ENCODE results near the gene LPP. TPM values are rescaled to one million over a fixed set of nuclear protein-coding genes. Genes with fewer than 3 reads are reported as not detected.
A peak's percentile ranks its signal among the peaks of the same experiment; 100 is the strongest.

The LPP gene
- total and polyA plus RNA-seq, 2 donors from 2014 or later: 6.7 to 233 TPM

- intact Hi-C loops (cut with DNase I): no loop called here
- TF ChIP-seq CTCF (IDR thresholded peaks at IDR 0.05; ENCODE audit: borderline replicate concordance, extremely low read depth, insufficient read depth): no peak
- H3K4me3 ChIP-seq (ENCODE audit: low read length in 3 of 3): peak overlapping the region in 1 of 3 donors; percentile 30
- H3K27me3 ChIP-seq (ENCODE audit: control insufficient read depth, insufficient read depth, low read length): no peaks in the 10 kb centered on the region
- no peaks in the 10 kb centered on the region for H3K36me3 ChIP-seq (ENCODE audit: control insufficient read depth in 2 of 3, insufficient read depth in 3 of 3, low read length in 3 of 3)
- H3K9me3 ChIP-seq (ENCODE audit: control insufficient read depth in 2 of 3, insufficient read depth in 1 of 3, low read length in 3 of 3): no peaks in the 10 kb centered on the region
- FAIRE-seq (peak; percentile 46), DNase-seq (peak in 1 of 5 donors; percentile 25)
- peak overlapping the region; percentile 77 to 81 for H3K27ac ChIP-seq (ENCODE audit: low read depth in 2 of 2, low read length in 2 of 2)
- no peak overlapping the region for H3K9ac ChIP-seq (ENCODE audit: low read length in 3 of 3)
- H3K4me1 ChIP-seq (ENCODE audit: control insufficient read depth in 2 of 3, insufficient read depth in 2 of 3, low read depth in 1 of 3, low read length in 3 of 3): peaks cover 2 to 29% (median 13%) of the 10 kb centered on the region in 3 donors
Measured at GRCh38 chr3:188469228-188469885, 315.4 kb downstream of the LPP start.

- no peak for FAIRE-seq
- TF ChIP-seq CTCF (IDR thresholded peaks at IDR 0.05; ENCODE audit: borderline replicate concordance, extremely low read depth, insufficient read depth): no peak
Measured at GRCh38 chr3:188470508-188471130, 316.7 kb downstream of the LPP start.

GRCh38 chr3:188471723-188472122 lies 317.8 kb downstream of the LPP start:
- TF ChIP-seq CTCF (IDR thresholded peaks at IDR 0.05; ENCODE audit: borderline replicate concordance, extremely low read depth, insufficient read depth): no peak
- H3K36me3 ChIP-seq (ENCODE audit: control insufficient read depth in 2 of 3, insufficient read depth in 3 of 3, low read length in 3 of 3): no peaks in the 10 kb centered on the region
- H3K4me1 ChIP-seq (ENCODE audit: control insufficient read depth in 2 of 3, insufficient read depth in 2 of 3, low read depth in 1 of 3, low read length in 3 of 3): peaks cover 2 to 29% (median 13%) of the 10 kb centered on the region in 3 donors
- DNase-seq (no peak), FAIRE-seq (no peak)
- peak overlapping the region in 1 of 2 donors; percentile 18 for H3K27ac ChIP-seq (ENCODE audit: low read depth in 2 of 2, low read length in 2 of 2)
- H3K9ac ChIP-seq (ENCODE audit: low read length in 3 of 3): no peak overlapping the region
- H3K9me3 ChIP-seq (ENCODE audit: control insufficient read depth in 2 of 3, insufficient read depth in 1 of 3, low read length in 3 of 3): no peaks in the 10 kb centered on the region
- no peak overlapping the region for H3K4me3 ChIP-seq (ENCODE audit: low read length in 3 of 3)
- intact Hi-C loops (cut with DNase I): no loop called here
- H3K27me3 ChIP-seq (ENCODE audit: control insufficient read depth, insufficient read depth, low read length): no peaks in the 10 kb centered on the region

More at GRCh38 chr3:188470508-188471130, 316.7 kb downstream of the LPP start:
- H3K9ac ChIP-seq (ENCODE audit: low read length in 3 of 3): no peak overlapping the region
- peaks cover 2 to 29% (median 13%) of the 10 kb centered on the region in 3 donors for H3K4me1 ChIP-seq (ENCODE audit: control insufficient read depth in 2 of 3, insufficient read depth in 2 of 3, low read depth in 1 of 3, low read length in 3 of 3)
- no peaks in the 10 kb centered on the region for H3K9me3 ChIP-seq (ENCODE audit: control insufficient read depth in 2 of 3, insufficient read depth in 1 of 3, low read length in 3 of 3)
- peak overlapping the region in 1 of 2 donors; percentile 20 for H3K27ac ChIP-seq (ENCODE audit: low read depth in 2 of 2, low read length in 2 of 2)
- H3K36me3 ChIP-seq (ENCODE audit: control insufficient read depth in 2 of 3, insufficient read depth in 3 of 3, low read length in 3 of 3): no peaks in the 10 kb centered on the region
- H3K27me3 ChIP-seq (ENCODE audit: control insufficient read depth, insufficient read depth, low read length): no peaks in the 10 kb centered on the region
- DNase-seq: no peak
- H3K4me3 ChIP-seq (ENCODE audit: low read length in 3 of 3): no peak overlapping the region
- intact Hi-C loops (cut with DNase I): no loop called here

Data from kidney (tissue), 14 donors.